IMR-90 (cell line): Measurements from ENCODE around the gene TIMM29. TPM values are rescaled to one million over a fixed set of nuclear protein-coding genes. Genes with fewer than 3 reads are reported as not detected.

Experiments used
- ATAC-seq: fragments of 200-7000 bp; cut with Tn5 transposase; 2 replicates; pipeline ENCODE4 v1.9.1; 2020; ENCODE audit warnings: low read depth, mild to moderate bottlenecking, moderate library complexity
- BruUV-seq: library from RNA; stranded (reverse); fragments of 400-500 nt; replicated peaks from 2 replicates; lab custom pipeline; 2021; lab: Mats Ljungman, UMichigan
- CTCF ChIA-PET: fragments of 300-600 bp; formaldehyde crosslinking; extraction: SDS; loops from one replicate; lab custom pipeline; 2021; ENCODE audit warnings: antibody characterized with exemption; lab: Yijun Ruan, JAX
- POLR2A ChIA-PET: fragments of 300-600 bp; sonication (Branson Sonifier 250); formaldehyde crosslinking; loops from one replicate; lab custom pipeline; 2022; ENCODE audit warnings: antibody characterized with exemption; ENCODE audit not compliant: unreplicated experiment; lab: Charles Lee
- DNase-seq: peaks from one replicate; pipeline ENCODE4 v3.0.0; 2013
- H2AFZ ChIP-seq: replicated peaks from 2 replicates; pipeline ENCODE3; 2013; ENCODE audit warnings: low read length, mild to moderate bottlenecking; ENCODE audit not compliant: poor library complexity
- H2AK5ac ChIP-seq: 2 replicates; pipeline ENCODE4 v1.6.1; 2013; ENCODE audit warnings: low read depth, low read length, inconsistent platforms
- H2AK9ac ChIP-seq: replicated peaks from 2 replicates; pipeline ENCODE3; 2013; ENCODE audit warnings: mild to moderate bottlenecking, low read depth, low read length, moderate library complexity; ENCODE audit not compliant: poor library complexity
- H2BK120ac ChIP-seq: 2 replicates; pipeline ENCODE4 v1.6.1; 2013; ENCODE audit warnings: low read depth, low read length, inconsistent platforms
- H2BK15ac ChIP-seq: 3 replicates; pipeline ENCODE4 v1.6.1; 2013; ENCODE audit warnings: low read depth, low read length, inconsistent platforms
- H2BK20ac ChIP-seq: 2 replicates; pipeline ENCODE4 v1.6.1; 2013; ENCODE audit warnings: low read depth, mild to moderate bottlenecking, inconsistent platforms, low read length, moderate library complexity
- H2BK5ac ChIP-seq: 2 replicates; pipeline ENCODE4 v1.6.1; 2013; ENCODE audit warnings: mild to moderate bottlenecking, low read depth, low read length, inconsistent platforms; ENCODE audit not compliant: poor library complexity, severe bottlenecking
- H3K14ac ChIP-seq: replicated peaks from 2 replicates; pipeline ENCODE4 v1.6.1; 2013; ENCODE audit warnings: low read depth, low read length, inconsistent platforms
- H3K18ac ChIP-seq: 2 replicates; pipeline ENCODE4 v1.6.1; 2013; ENCODE audit warnings: low read depth, low read length, control low read depth
- H3K23ac ChIP-seq: 2 replicates; pipeline ENCODE4 v1.6.1; 2013; ENCODE audit warnings: low read depth, low read length, inconsistent platforms
- H3K27ac ChIP-seq: 2 replicates; pipeline ENCODE4 v1.5.1; 2013; ENCODE audit warnings: mild to moderate bottlenecking, control low read depth, low read length; ENCODE audit not compliant: insufficient read depth
- H3K27me3 ChIP-seq: 2 replicates; pipeline ENCODE4 v1.6.1; 2013; ENCODE audit warnings: low read length; ENCODE audit not compliant: control insufficient read depth, insufficient read depth
- H3K36me3 ChIP-seq: 2 replicates; pipeline ENCODE4 v1.6.1; 2013; ENCODE audit warnings: low read length, mixed read lengths; ENCODE audit not compliant: control insufficient read depth, insufficient read depth
- H3K4ac ChIP-seq: 2 replicates; pipeline ENCODE4 v1.6.1; 2013; ENCODE audit warnings: low read depth, low read length, inconsistent platforms
- H3K4me1 ChIP-seq: 2 replicates; pipeline ENCODE4 v1.6.1; 2013; ENCODE audit warnings: low read length, mixed read lengths; ENCODE audit not compliant: control insufficient read depth, insufficient read depth
- H3K4me2 ChIP-seq: 2 replicates; pipeline ENCODE4 v1.6.1; 2013; ENCODE audit warnings: low read depth, mild to moderate bottlenecking, control low read depth, low read length, moderate library complexity
- H3K4me3 ChIP-seq: 2 replicates; pipeline ENCODE4 v1.5.1; 2013; ENCODE audit warnings: low read depth, mild to moderate bottlenecking, control low read depth, low read length, moderate library complexity; ENCODE audit not compliant: insufficient read depth
- H3K56ac ChIP-seq: 2 replicates; pipeline ENCODE4 v1.6.1; 2013; ENCODE audit warnings: low read length, inconsistent platforms; ENCODE audit not compliant: insufficient read depth; ENCODE audit errors: extremely low read depth
- H3K79me1 ChIP-seq, 2 experiments: 2 replicates each; pipeline ENCODE4 v1.6.1; 2013; ENCODE audit warnings: low read length in 2 of 2, inconsistent platforms in 1 of 2, low read depth in 1 of 2
- H3K9ac ChIP-seq: 2 replicates; pipeline ENCODE4 v1.6.1; 2013; ENCODE audit warnings: low read depth, low read length, control low read depth
- H3K9me1 ChIP-seq: 2 replicates; pipeline ENCODE4 v1.6.1; 2013; ENCODE audit warnings: low read length, inconsistent platforms; ENCODE audit not compliant: insufficient read depth
- H3K9me3 ChIP-seq: 2 replicates; pipeline ENCODE4 v1.6.1; 2013; ENCODE audit warnings: low read length; ENCODE audit not compliant: control insufficient read depth, insufficient read depth
- H4K20me1 ChIP-seq: 2 replicates; pipeline ENCODE4 v1.6.1; 2013; ENCODE audit warnings: low read length, inconsistent platforms; ENCODE audit not compliant: insufficient read depth
- H4K5ac ChIP-seq: 2 replicates; pipeline ENCODE4 v1.6.1; 2013; ENCODE audit warnings: mild to moderate bottlenecking, low read depth, low read length, control low read depth
- H4K8ac ChIP-seq, 2 experiments: 2 replicates each; pipeline ENCODE4 v1.6.1; 2013; ENCODE audit warnings: low read depth in 2 of 2, low read length in 2 of 2, control low read depth in 1 of 2, inconsistent platforms in 1 of 2
- H4K91ac ChIP-seq: 2 replicates; pipeline ENCODE4 v1.6.1; 2013; ENCODE audit warnings: low read depth, low read length, inconsistent platforms; ENCODE audit not compliant: insufficient read depth
- BHLHE40 ChIP-seq: fragments of 150-350 bp; IDR thresholded peaks from 2 replicates; pipeline ENCODE4 v1.6.1; 2016; ENCODE audit warnings: mild to moderate bottlenecking, low read depth, low read length
- CEBPB ChIP-seq: IDR thresholded peaks from 2 replicates; pipeline ENCODE4 v1.6.1; 2012; ENCODE audit warnings: low read depth, low read length, improper control_type of control experiment
- CHD1 ChIP-seq: IDR thresholded peaks from 2 replicates; pipeline ENCODE4 v1.6.1; 2012; ENCODE audit warnings: low read depth, low read length, improper control_type of control experiment
- MAFK ChIP-seq: IDR thresholded peaks from 2 replicates; pipeline ENCODE4 v1.6.1; 2012; ENCODE audit warnings: low read depth, low read length, improper control_type of control experiment
- MAZ ChIP-seq: IDR thresholded peaks from 2 replicates; pipeline ENCODE4 v1.6.1; 2012; ENCODE audit warnings: low read depth, mild to moderate bottlenecking, low read length, improper control_type of control experiment, moderate library complexity, borderline replicate concordance
- MXI1 ChIP-seq: IDR thresholded peaks from 2 replicates; pipeline ENCODE4 v1.6.1; 2012; ENCODE audit warnings: low read depth, mild to moderate bottlenecking, low read length, moderate library complexity, borderline replicate concordance
- POLR2A ChIP-seq: IDR thresholded peaks from 2 replicates; pipeline ENCODE4 v1.6.1; 2012; ENCODE audit warnings: mild to moderate bottlenecking, low read depth, low read length
- RAD21 ChIP-seq: IDR thresholded peaks from 2 replicates; pipeline ENCODE4 v1.6.1; 2012; ENCODE audit warnings: low read length, improper control_type of control experiment
- RCOR1 ChIP-seq: IDR thresholded peaks from 2 replicates; pipeline ENCODE4 v1.6.1; 2012; ENCODE audit warnings: mild to moderate bottlenecking, low read length, improper control_type of control experiment; ENCODE audit not compliant: insufficient replicate concordance
- RFX5 ChIP-seq: IDR thresholded peaks from 2 replicates; pipeline ENCODE4 v1.8.0; 2012; ENCODE audit warnings: low read depth, mild to moderate bottlenecking, low read length, moderate library complexity
- SMC3 ChIP-seq: fragments of 150-350 bp; IDR thresholded peaks from 2 replicates; pipeline ENCODE4 v1.6.1; 2016; ENCODE audit warnings: low read depth, mild to moderate bottlenecking, antibody characterized with exemption, low read length, moderate library complexity
- WGBS, 2 experiments: methylation state at CpG; one replicate each; pipeline versions ENCODE4 v1.1.5 to v1.1.7; 2013; ENCODE audit warnings: missing lambda C conversion rate in 2 of 2; ENCODE audit not compliant: insufficient read length in 1 of 2; ENCODE audit errors: extremely low coverage in 2 of 2; 5-methylcytosine and 5-hydroxymethylcytosine counted together
- dilution Hi-C: fragments of 300-500 bp; cut with HindIII; formaldehyde crosslinking; loops from one replicate; pipeline ENCODE4 v1.14.3; 2018; ENCODE audit warnings: low sequenced_read_pairs; ENCODE audit not compliant: unreplicated experiment
- in situ Hi-C: fragments of 300-500 bp; cut with MboI; formaldehyde crosslinking; loops from 3 replicates; pipeline ENCODE4 v1.14.3; 2019; ENCODE audit warnings: low sequenced_read_pairs, inconsistent platforms, mixed read lengths
- intact Hi-C: fragments of 100-400 bp; cut with micrococcal nuclease; formaldehyde crosslinking; loops from 2 replicates; pipeline ENCODE4 v1.10.0; 2022
- polyA plus RNA-seq, 3 experiments: library from polyadenylated mRNA; depleted of rRNA; stranded (reverse); fragments of >200 nt; gene quantifications; 2 replicates each; pipeline ENCODE4 v1.2.3, GENCODE V29; 2012; ENCODE audit warnings: low replicate concordance in 1 of 3
- total RNA-seq: library from RNA; depleted of rRNA; stranded (reverse); fragments of >200 nt; gene quantifications from 2 replicates; pipeline ENCODE4 v1.2.3, GENCODE V29; 2012
- TF ChIP-seq, protein P1 (sequence below): conservative IDR thresholded peaks from 2 replicates; pipeline ENCODE4 v1.5.1; 2012; ENCODE audit warnings: mild to moderate bottlenecking, low read depth, low read length, improper control_type of control experiment
- TF ChIP-seq, protein P2 (sequence below): fragments of 150-350 bp; IDR thresholded peaks from 2 replicates; pipeline ENCODE4 v1.6.1; 2017; ENCODE audit warnings: mild to moderate bottlenecking, antibody characterized with exemption, low read length, low read depth
- TF ChIP-seq, protein P3 (sequence below): fragments of 150-350 bp; IDR thresholded peaks from 2 replicates; pipeline ENCODE4 v1.6.1; 2016; ENCODE audit warnings: low read depth, mild to moderate bottlenecking, low read length, moderate library complexity, borderline replicate concordance

TIMM29 gene
- total and polyA plus RNA-seq, 2 of the 4 experiments (the other 2 are of a cell fraction), result 9.3 to 13.4 TPM

DNA sequence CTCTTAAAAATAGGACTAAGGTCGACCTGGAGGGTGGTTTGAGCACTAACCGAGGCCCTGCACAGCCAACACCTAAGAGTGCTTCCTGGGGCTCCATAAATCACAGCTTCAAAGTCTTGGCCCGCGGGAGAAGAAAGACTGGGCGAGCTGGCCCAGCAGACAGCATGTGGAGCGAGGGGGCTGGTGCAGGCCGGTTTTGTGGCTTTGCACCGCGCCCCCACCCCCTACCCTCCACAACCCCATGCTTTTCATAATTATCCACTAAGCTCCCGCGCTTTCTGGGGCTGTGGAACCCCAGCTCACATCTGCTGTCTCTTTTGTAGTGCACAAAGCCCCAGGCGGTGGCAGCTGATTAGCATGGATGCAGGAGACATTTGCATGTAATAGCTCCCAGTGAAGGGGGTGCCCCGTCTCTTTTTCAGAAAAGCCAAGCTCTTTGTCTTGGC lies 40.2 kb upstream of the TIMM29 start:
- H2BK15ac ChIP-seq, result no peak overlapping the region
- no peak overlapping the region for H4K5ac ChIP-seq
- H4K8ac ChIP-seq, result no peak overlapping the region
- no peak overlapping the region for H2BK120ac ChIP-seq
- H3K9me1 ChIP-seq, result peaks cover 29% of the 10 kb centered on the region
- BruUV-seq, result no TSS peak
- H4K91ac ChIP-seq, result no peak overlapping the region
- H3K4me1 ChIP-seq, result peaks cover 16% of the 10 kb centered on the region
- H3K4me3 ChIP-seq, result no peak overlapping the region
- no peak overlapping the region for H3K9ac ChIP-seq
- no peak overlapping the region for H2BK20ac ChIP-seq
- H3K56ac ChIP-seq, result no peak overlapping the region
- dilution Hi-C loops (no loop called here), in situ Hi-C loops (no loop called here), intact Hi-C loops (no loop called here)
- POLR2A ChIA-PET, result no interaction called here
- H3K27ac ChIP-seq, result no peak overlapping the region
- WGBS, 2 experiments, result 47% methylated on average over 9 of the region's 13 CpGs; no CpG with 5 or more reads in 1 of the 2 experiments
- H2AK5ac ChIP-seq, result no peak overlapping the region
- H3K23ac ChIP-seq, result no peak overlapping the region
- no peak overlapping the region for H2AFZ ChIP-seq
- H3K4me2 ChIP-seq, result no peak overlapping the region
- TF ChIP-seq BHLHE40 (no peak), POLR2A (no peak), CEBPB (no peak), RFX5 (no peak), SMC3 (no peak), RAD21 (no peak), MAZ (no peak), CHD1 (no peak), RCOR1 (no peak), MXI1 (no peak), MAFK (no peak)
- TF ChIP-seq, protein P1, sequence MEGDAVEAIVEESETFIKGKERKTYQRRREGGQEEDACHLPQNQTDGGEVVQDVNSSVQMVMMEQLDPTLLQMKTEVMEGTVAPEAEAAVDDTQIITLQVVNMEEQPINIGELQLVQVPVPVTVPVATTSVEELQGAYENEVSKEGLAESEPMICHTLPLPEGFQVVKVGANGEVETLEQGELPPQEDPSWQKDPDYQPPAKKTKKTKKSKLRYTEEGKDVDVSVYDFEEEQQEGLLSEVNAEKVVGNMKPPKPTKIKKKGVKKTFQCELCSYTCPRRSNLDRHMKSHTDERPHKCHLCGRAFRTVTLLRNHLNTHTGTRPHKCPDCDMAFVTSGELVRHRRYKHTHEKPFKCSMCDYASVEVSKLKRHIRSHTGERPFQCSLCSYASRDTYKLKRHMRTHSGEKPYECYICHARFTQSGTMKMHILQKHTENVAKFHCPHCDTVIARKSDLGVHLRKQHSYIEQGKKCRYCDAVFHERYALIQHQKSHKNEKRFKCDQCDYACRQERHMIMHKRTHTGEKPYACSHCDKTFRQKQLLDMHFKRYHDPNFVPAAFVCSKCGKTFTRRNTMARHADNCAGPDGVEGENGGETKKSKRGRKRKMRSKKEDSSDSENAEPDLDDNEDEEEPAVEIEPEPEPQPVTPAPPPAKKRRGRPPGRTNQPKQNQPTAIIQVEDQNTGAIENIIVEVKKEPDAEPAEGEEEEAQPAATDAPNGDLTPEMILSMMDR, result no peak
- TF ChIP-seq, protein P2, sequence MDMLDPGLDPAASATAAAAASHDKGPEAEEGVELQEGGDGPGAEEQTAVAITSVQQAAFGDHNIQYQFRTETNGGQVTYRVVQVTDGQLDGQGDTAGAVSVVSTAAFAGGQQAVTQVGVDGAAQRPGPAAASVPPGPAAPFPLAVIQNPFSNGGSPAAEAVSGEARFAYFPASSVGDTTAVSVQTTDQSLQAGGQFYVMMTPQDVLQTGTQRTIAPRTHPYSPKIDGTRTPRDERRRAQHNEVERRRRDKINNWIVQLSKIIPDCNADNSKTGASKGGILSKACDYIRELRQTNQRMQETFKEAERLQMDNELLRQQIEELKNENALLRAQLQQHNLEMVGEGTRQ, result no peak
- TF ChIP-seq, protein P3, sequence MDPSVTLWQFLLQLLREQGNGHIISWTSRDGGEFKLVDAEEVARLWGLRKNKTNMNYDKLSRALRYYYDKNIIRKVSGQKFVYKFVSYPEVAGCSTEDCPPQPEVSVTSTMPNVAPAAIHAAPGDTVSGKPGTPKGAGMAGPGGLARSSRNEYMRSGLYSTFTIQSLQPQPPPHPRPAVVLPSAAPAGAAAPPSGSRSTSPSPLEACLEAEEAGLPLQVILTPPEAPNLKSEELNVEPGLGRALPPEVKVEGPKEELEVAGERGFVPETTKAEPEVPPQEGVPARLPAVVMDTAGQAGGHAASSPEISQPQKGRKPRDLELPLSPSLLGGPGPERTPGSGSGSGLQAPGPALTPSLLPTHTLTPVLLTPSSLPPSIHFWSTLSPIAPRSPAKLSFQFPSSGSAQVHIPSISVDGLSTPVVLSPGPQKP, result no peak
- no peak overlapping the region for H3K14ac ChIP-seq
- H3K18ac ChIP-seq, result no peak overlapping the region
- peaks cover 20 to 81% of the 10 kb centered on the region in 2 experiments for H3K79me1 ChIP-seq
- H3K4ac ChIP-seq, result no peak overlapping the region
- H4K20me1 ChIP-seq, result peaks cover 61% of the 10 kb centered on the region
- ATAC-seq (no peak), DNase-seq (no peak)
- H3K36me3 ChIP-seq, result 0 out of 2 replicates have a peak, but pooled peaks cover 2% of the 10 kb centered on the region
- H3K9me3 ChIP-seq, result no peaks in the 10 kb centered on the region
- no peak overlapping the region for H2BK5ac ChIP-seq
- CTCF ChIA-PET, result no interaction called here
- H2AK9ac ChIP-seq, result no peak overlapping the region
- H3K27me3 ChIP-seq, result no peaks in the 10 kb centered on the region
